ENCODE measurements around the gene KRTAP5-6. TPM values are rescaled to one million over a fixed set of nuclear protein-coding genes. Genes with fewer than 3 reads are reported as not detected.

The KRTAP5-6 gene
- total RNA-seq, 1 experiment from 2014 or later = not detected

DNA sequence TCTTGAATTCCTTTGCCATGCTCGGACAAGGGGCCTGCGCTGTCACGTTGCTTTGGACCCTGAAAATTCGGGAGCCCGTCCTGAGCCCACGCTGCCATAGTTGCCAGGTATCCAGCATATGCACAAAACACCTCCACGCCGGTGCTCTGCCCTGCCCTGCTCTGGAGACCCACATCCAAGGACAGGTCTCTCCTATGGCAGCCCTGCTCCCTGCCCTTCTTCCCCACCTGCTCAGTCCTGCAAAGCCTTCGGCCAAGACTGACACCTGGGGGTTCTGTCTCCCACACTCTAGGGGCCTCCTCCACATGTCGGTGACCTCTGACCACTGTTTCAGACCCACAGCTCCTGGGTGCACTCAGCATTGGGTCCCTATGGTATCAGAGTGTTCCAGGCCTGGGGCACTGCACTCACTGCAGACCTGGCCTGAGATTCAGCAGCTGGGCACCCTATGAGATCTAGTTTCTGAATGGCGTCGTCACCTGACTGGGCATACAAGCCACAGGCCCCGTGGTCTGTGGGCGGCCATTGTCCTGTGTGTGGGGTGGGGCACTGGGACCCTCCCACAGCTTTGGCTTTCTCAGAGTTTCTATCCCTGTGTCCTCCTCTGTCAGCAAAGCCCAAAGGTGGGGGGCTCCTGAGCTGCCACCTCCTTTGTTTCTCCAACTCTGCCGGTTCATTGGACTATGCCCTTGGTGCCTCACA, 2.0 kb upstream of the KRTAP5-6 start:
- Histone ChIP-seq H3K4me1 (replicated peaks) (peaks cover 9% of the 10 kb centered on the region), H3K27me3 (replicated peaks) (no peaks in the 10 kb centered on the region; the same call in 1 of the 2 replicates), H3K36me3 (no peaks in the 10 kb centered on the region)

DNA sequence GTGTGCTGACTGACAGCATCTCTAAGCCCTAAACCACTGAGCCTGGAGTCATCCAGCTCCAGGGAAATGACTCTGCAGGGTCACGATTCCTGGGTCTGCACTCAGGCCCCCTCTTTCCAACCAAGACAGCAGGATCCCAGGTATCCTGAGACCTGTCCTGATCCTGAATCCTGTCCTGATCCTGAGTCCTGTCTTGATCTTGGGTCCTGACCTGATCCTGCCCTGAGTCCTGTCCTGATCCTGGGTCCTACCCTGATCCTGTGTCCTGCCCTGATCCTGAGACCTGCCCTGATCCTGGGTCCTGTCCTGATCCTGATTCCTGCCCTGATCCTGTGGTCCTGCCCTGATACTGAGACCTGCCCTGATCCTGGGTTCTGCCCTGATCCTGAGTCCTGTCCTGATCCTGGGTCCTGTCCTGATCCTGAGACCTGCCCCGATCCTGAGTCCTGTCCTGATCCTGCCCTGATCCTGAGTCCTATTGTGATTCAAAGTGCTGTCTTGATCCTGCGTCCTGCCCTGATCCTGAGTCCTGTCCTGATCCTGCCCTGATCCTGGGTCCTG, 1.4 kb upstream of the KRTAP5-6 start:
- Histone ChIP-seq H3K27me3 (replicated peaks) (no peaks in the 10 kb centered on the region; the same call in 1 of the 2 replicates), H3K36me3 (no peaks in the 10 kb centered on the region), H3K27ac (no peak overlapping the region), H3K4me1 (replicated peaks) (peaks cover 9% of the 10 kb centered on the region), H3K4me3 (no peak overlapping the region), H3K9me3 (replicated peaks) (no peaks in the 10 kb centered on the region)
- no peak for DNase-seq (ENCODE audit: low read depth in 1 of 2, low spot score in 2 of 2)

More for the DNA sequence above, 2.0 kb upstream of the KRTAP5-6 start:
- DNase-seq (ENCODE audit: low read depth in 1 of 2, low spot score in 2 of 2) = no peak
- Histone ChIP-seq H3K9me3 (replicated peaks) (no peaks in the 10 kb centered on the region), H3K27ac (no peak overlapping the region), H3K4me3 (no peak overlapping the region)

DNA sequence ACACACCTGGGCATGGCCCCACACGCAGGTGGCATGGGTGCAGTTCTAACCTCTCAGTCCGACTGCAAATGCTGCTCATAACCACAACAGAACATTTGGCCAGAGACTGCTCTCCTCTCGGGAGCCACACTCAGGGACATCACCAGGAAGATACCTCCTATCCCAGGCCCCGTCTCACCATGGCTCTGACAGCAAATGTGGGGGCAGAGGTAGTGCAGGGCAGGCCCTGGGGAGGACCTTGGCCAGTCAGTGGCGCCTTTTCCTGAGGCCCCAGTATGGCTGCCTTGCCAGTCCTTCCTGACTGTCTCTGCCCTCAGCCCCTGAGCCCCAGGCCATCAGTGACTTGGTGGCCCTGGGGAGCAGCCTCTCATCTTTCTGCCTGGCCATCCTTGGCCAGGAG, 2.8 kb downstream of the KRTAP5-6 start:
- H3K27me3 ChIP-seq (replicated peaks) = no peaks in the 10 kb centered on the region
- no peaks in the 10 kb centered on the region for H3K9me3 ChIP-seq (replicated peaks)
- H3K4me1 ChIP-seq (replicated peaks) = no peaks in the 10 kb centered on the region
- H3K4me3 ChIP-seq = no peak overlapping the region
- no peaks in the 10 kb centered on the region for H3K36me3 ChIP-seq
- no peak for DNase-seq (ENCODE audit: low read depth in 1 of 2, low spot score in 2 of 2)
- no peak overlapping the region for H3K27ac ChIP-seq

DNA sequence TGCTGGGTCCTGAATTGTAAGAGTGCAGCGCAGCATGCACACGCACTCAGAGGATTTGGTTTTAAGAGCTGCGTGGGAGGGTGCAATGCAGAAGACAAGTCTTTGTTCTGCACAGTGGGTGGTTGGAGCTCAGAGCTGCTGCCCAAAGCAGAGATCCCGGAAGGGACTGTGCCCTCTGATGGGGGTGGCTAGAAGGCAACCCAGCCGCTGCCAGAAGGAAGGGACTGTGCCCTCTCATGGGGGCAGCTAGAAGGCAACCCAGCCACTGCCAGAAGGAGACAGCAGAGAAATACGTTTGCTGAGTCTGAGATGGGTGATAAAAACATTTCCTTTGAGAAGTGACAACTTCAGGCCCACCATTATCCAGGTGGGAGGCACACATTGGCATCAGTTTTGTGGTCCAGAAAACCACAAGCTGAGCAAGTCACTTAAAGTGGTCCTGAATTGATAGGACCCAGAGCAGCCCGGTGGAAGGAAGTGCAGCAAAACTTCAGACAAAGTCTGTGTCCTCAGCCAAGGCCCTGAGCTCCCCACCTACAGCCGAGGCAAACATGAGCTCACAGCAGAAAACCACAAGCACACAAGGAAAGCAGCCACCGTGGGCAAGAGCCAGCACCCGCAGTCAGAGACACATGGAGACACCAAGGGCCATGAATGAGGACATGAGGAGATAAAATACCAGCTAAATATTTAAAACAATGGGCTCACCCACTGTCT, 4.3 kb downstream of the KRTAP5-6 start:
- Histone ChIP-seq H3K4me3 (no peak overlapping the region), H3K4me1 (replicated peaks) (peaks cover 5% of the 10 kb centered on the region), H3K27ac (no peak overlapping the region), H3K9me3 (replicated peaks) (no peaks in the 10 kb centered on the region), H3K36me3 (no peaks in the 10 kb centered on the region), H3K27me3 (replicated peaks) (no peaks in the 10 kb centered on the region)
- no peak for DNase-seq (ENCODE audit: low read depth in 1 of 2, low spot score in 2 of 2)

DNA sequence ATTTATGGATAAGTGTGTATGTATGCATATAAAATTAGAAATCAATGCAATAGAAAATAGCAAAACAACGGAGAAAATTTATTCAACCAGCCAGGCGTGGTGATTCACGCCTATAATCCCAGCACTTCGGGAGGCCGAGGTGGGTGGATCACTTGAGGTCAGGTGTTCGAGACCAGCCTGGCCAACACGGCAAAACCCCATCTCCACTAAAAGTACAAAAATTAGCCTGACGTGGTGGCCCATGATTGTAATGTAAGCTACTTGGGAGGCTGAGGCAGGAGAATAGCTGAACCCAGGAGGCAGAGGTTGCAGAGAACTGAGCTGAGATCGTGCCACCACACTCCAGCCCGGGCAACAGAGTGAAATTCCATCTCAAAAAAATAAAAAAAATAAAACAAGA, 5.5 kb downstream of the KRTAP5-6 start:
- Histone ChIP-seq H3K36me3 (no peaks in the 10 kb centered on the region), H3K4me1 (replicated peaks) (peaks cover 5% of the 10 kb centered on the region), H3K9me3 (replicated peaks) (no peaks in the 10 kb centered on the region), H3K27me3 (replicated peaks) (no peaks in the 10 kb centered on the region), H3K4me3 (no peak overlapping the region), H3K27ac (no peak overlapping the region)
- DNase-seq (ENCODE audit: low read depth in 1 of 2, low spot score in 2 of 2) = no peak

DNA sequence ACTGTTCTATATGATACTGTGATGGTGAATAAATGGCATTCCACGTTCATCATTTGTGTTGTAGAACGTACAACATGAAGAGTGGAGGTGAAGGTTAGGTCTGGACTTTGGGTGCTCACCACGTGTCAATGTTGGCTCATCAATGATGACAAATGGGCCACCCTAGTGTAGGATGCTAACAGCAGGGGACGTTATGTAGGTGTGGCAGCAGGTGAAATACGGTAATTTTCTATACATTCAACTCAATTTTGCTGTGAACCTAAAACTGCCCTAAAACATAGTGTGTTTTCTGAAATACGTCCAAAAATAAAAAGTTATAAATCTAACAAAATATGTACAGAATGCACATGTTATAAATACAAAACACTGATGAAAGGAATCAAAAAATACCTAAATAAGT, 6.2 kb downstream of the KRTAP5-6 start:
- peaks cover 5% of the 10 kb centered on the region for H3K4me1 ChIP-seq (replicated peaks)
- DNase-seq (ENCODE audit: low read depth in 1 of 2, low spot score in 2 of 2) = no peak
- no peaks in the 10 kb centered on the region for H3K27me3 ChIP-seq (replicated peaks)
- no peak overlapping the region for H3K4me3 ChIP-seq
- H3K9me3 ChIP-seq (replicated peaks) = no peaks in the 10 kb centered on the region
- no peaks in the 10 kb centered on the region for H3K36me3 ChIP-seq
- no peak overlapping the region for H3K27ac ChIP-seq

DNA sequence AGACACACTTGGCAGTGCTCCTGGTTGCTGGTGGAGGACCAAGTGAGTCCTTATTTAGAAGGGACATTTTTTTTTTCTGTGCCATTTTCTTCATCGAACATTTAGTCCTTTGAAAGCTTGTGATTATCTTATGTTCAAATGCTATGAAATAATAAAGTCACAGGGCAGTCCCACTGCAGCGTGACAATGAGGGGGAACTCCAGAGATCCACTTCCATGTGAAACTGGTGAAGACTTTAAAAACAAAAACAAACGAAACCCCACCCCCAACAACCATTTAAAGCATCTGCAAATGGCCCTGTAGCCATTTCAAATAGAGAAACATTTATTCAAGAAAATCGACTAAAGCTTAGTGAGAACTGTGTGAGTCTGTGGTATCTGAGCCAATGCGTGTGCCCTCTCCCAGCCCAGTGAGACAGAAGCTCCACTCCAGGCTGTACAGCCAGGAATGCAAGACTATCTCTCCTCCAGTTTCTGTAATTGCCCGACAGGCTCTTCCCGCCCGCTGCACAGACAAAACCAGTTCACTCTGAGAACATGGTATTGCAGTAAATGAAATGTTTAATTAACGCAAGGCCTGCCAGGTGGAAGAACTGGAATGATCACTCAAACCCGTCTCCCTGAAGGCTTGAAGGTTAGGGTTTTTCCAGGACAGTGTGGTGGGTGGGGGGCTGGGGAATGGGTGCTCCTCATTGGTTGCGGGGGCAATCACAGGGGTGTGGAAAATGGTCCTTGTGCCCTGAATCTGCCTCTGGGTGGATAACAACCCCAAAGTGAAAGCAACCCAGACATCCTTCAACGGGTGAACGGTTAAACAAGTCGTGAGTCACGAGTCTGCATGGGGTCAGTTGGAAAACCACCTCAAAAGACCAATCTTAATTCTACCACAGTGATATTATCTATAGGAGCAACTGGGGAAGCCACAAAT, 8.4 kb downstream of the KRTAP5-6 start:
- H3K9me3 ChIP-seq (replicated peaks) = no peaks in the 10 kb centered on the region
- peak in 1 of 2 experiments; percentile 1 for DNase-seq (ENCODE audit: low read depth in 1 of 2, low spot score in 2 of 2)
- H3K27me3 ChIP-seq (replicated peaks) = no peaks in the 10 kb centered on the region
- H3K36me3 ChIP-seq = no peaks in the 10 kb centered on the region
- peaks cover 5% of the 10 kb centered on the region for H3K4me1 ChIP-seq (replicated peaks)
- no peak overlapping the region for H3K27ac ChIP-seq
- H3K4me3 ChIP-seq = no peak overlapping the region

DNA sequence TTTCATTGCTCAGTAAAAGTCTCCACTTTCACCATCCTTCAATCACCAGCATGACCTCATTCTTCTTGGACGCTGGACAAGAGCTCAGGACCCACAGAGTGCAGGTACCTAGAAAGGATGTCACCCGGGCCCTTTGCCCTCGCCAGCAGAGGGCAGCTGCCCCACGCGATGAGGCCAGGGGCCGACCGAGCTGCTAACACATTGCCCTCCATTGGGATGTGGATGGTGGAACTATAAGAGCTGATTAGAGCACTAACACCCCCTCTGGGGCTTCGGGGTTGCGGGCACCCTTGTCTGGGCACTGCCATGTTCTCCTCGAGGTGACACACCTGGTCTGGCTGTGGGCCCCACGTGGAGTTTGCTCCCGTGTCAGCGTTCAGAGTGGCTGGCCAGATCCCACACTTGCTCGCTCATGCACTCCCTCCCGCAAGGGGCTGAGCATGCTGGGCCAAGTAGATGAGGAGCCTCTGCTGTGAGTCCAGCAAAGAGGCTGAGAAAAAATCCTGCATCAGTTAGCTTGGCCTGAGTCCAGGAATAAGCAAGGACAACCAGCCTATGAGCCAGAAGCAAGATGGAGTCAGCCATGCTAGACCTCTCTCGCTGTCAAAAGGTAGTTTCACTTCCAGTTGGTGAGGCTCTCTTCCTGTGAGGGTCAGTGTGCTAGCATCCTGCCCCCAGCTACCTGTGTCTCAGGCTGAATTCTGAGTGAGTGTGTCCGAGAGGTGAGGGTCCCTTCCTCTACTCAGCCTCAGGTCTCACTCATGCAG, 9.8 kb downstream of the KRTAP5-6 start:
- Histone ChIP-seq H3K4me1 (replicated peaks) (peaks cover 5% of the 10 kb centered on the region), H3K36me3 (no peaks in the 10 kb centered on the region), H3K27ac (no peak overlapping the region), H3K27me3 (replicated peaks) (no peaks in the 10 kb centered on the region), H3K4me3 (no peak overlapping the region), H3K9me3 (replicated peaks) (no peaks in the 10 kb centered on the region)
- no peak for DNase-seq (ENCODE audit: low read depth in 1 of 2, low spot score in 2 of 2)

DNA sequence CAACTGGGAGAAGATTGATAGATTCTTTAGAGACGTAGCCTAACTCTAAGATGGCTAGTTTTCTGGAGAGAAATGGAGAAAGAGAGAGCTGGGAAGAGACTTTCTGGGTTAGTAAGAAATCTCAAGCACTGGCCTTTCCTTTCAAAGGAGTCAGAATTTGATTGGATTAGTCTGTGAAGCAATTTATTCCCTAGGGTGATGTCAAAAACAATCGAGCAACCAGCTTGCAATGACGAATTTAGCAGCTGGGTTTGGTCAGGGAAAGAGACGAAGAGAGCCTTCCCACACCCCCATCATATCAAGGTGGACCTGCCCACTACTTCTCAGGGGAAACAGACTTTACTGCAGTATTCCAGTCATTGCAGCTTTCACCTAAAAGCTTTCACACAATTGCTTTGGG, 10.8 kb downstream of the KRTAP5-6 start:
- no peak overlapping the region for H3K27ac ChIP-seq
- DNase-seq (ENCODE audit: low read depth in 1 of 2, low spot score in 2 of 2) = no peak

DNA sequence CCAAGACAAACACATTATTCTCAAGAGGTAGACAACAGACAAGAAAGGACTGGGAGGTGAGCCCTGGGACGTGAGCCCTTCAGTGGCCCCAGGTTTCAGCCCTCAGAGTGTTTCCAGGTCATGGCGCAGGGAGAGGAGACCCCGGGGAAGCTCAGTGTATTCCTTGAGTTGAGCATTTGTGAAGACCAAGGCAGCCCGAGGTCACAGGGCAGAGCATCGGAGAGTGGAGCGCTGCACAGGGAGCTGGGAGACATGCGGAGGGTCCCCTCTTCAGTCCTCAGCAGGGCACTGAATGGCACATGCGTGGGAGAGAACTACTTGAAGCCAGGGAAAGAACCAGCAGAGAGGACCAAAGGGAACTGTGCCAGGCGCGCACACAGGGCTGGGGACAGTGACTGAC, 11.7 kb downstream of the KRTAP5-6 start:
- no peaks in the 10 kb centered on the region for H3K9me3 ChIP-seq (replicated peaks)
- no peaks in the 10 kb centered on the region for H3K27me3 ChIP-seq (replicated peaks)
- DNase-seq (ENCODE audit: low read depth in 1 of 2, low spot score in 2 of 2) = no peak
- H3K4me3 ChIP-seq = no peak overlapping the region
- H3K36me3 ChIP-seq = no peaks in the 10 kb centered on the region
- peaks cover 5% of the 10 kb centered on the region for H3K4me1 ChIP-seq (replicated peaks)
- no peak overlapping the region for H3K27ac ChIP-seq

More for the DNA sequence above, 10.8 kb downstream of the KRTAP5-6 start:
- H3K4me1 ChIP-seq (replicated peaks) = peaks cover 5% of the 10 kb centered on the region
- H3K9me3 ChIP-seq (replicated peaks) = no peaks in the 10 kb centered on the region
- no peaks in the 10 kb centered on the region for H3K36me3 ChIP-seq
- no peaks in the 10 kb centered on the region for H3K27me3 ChIP-seq (replicated peaks)
- no peak overlapping the region for H3K4me3 ChIP-seq

DNA sequence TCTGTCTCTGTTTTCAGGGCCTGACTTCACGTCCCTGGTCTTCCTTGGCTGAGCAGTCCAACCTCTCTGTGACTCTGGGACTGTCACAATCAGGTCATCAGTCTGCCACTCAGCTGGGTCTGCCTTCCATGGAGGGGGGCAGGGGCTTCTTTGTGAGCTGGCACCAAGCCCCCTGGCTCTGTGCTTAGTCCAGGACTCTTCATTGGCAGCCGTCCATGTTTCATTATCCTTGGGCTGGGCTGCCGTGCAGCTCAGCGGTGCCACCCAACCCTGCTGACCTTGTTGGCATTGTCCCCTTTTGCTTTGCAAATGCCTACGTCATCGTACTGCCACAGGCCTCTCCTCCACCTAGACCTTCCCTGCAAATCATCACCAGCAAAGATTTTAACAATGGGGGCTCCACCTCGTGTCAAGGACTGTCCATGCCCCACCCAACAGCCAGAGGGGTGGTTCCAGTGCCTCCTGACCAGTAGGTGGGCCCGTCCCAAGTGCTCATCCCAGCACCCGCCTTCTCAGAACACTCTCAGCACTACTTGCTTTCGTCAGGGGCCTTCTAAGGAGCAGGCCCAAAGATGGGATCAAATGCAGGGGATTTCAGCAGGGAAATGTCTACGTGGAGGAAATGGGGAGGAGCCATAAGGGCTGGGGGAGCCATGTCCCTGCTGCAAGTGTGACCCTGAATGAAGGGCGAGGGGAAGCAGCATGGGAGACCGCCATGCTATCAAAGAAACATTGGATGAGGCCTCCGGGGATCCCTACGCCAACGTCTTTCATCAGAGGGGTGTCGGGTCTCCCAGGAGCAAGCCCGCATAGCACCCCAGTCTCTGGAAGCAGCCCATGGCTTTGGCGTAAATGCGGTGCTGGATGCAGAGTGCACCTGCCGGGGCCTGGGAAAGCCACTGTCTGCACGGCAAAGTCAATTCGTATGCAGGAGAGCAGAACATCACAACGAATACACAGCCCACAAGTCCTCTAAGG, 18.2 kb downstream of the KRTAP5-6 start:
- Histone ChIP-seq H3K4me1 (replicated peaks) (no peaks in the 10 kb centered on the region), H3K27ac (no peak overlapping the region), H3K4me3 (no peak overlapping the region), H3K9me3 (replicated peaks) (no peaks in the 10 kb centered on the region), H3K36me3 (no peaks in the 10 kb centered on the region), H3K27me3 (replicated peaks) (peaks cover 6% of the 10 kb centered on the region)
- no peak for DNase-seq (ENCODE audit: low read depth in 1 of 2, low spot score in 2 of 2)

DNA sequence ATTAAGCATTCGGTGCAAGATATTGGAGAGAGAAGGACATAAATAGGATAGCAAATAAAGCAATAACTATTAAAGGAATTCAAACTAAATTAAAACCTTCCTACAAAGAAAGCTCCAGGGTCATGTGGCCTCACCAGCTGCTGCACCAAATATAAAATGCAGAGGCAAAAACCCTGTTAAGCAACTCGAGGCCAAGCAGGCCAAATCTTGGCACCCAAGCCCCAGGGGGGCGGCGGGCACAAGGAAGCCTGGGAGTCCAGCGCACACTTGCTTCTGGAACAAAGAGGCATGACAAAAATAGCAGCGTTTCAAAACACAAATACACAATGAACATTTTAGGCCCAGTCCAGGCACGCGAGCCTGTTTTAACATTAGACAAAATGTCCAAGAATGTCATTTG, 20.8 kb downstream of the KRTAP5-6 start:
- Histone ChIP-seq H3K4me1 (replicated peaks) (no peaks in the 10 kb centered on the region), H3K36me3 (no peaks in the 10 kb centered on the region), H3K27me3 (replicated peaks) (peaks cover 9% of the 10 kb centered on the region), H3K27ac (no peak overlapping the region), H3K9me3 (replicated peaks) (no peaks in the 10 kb centered on the region), H3K4me3 (no peak overlapping the region)
- DNase-seq (ENCODE audit: low read depth in 1 of 2, low spot score in 2 of 2) = no peak
